KMS-11 (cell line): Measurements from ENCODE around the gene RASSF5.

ENCODE experiments used
- H2AFZ ChIP-seq: fragments of 200-600 bp; sonication (generic); 2 replicates; pipeline ENCODE4 v1.6.1; 2016; ENCODE audit warnings: antibody characterized with exemption, mixed run types, low read depth
- H3K27ac ChIP-seq: fragments of 200-600 bp; sonication (generic); 2 replicates; pipeline ENCODE4 v1.6.1; 2016; ENCODE audit warnings: mild to moderate bottlenecking, mixed run types
- H3K27me3 ChIP-seq: fragments of 200-600 bp; sonication (generic); 2 replicates; pipeline ENCODE4 v1.6.1; 2017; ENCODE audit warnings: mild to moderate bottlenecking, low read depth, mixed run types, moderate library complexity; ENCODE audit not compliant: insufficient read depth
- H3K36me3 ChIP-seq: fragments of 200-600 bp; sonication (generic); 2 replicates; pipeline ENCODE4 v1.6.1; 2017; ENCODE audit warnings: mild to moderate bottlenecking, mixed run types; ENCODE audit not compliant: insufficient read depth
- H3K4me1 ChIP-seq: fragments of 200-600 bp; sonication (generic); 2 replicates; pipeline ENCODE4 v1.6.1; 2016; ENCODE audit warnings: mild to moderate bottlenecking, low read depth, mixed run types; ENCODE audit not compliant: poor library complexity, severe bottlenecking
- H3K4me2 ChIP-seq: fragments of 200-600 bp; sonication (generic); 2 replicates; pipeline ENCODE4 v1.7.0; 2016; ENCODE audit warnings: mild to moderate bottlenecking, mixed run types
- H3K4me3 ChIP-seq: fragments of 200-600 bp; sonication (generic); IDR thresholded peaks from 2 replicates; pipeline ENCODE4 v1.6.1; 2017; ENCODE audit warnings: low read depth, low read length, mixed read lengths; ENCODE audit not compliant: insufficient read depth
- H3K79me2 ChIP-seq: fragments of 200-600 bp; sonication (generic); 2 replicates; pipeline ENCODE4 v1.6.1; 2016; ENCODE audit warnings: low read depth, mixed run types; ENCODE audit not compliant: insufficient read depth
- H3K9ac ChIP-seq: fragments of 200-600 bp; sonication (generic); 2 replicates; pipeline ENCODE4 v1.6.1; 2016; ENCODE audit warnings: mild to moderate bottlenecking, mixed run types
- H4K20me1 ChIP-seq: fragments of 200-600 bp; sonication (generic); 2 replicates; pipeline ENCODE4 v1.6.1; 2016; ENCODE audit warnings: mild to moderate bottlenecking, mixed run types; ENCODE audit not compliant: insufficient read depth
- CTCF ChIP-seq: fragments of 200-600 bp; sonication (generic); conservative IDR thresholded peaks from 2 replicates; pipeline ENCODE4 v1.6.1; 2017; ENCODE audit warnings: low read depth, mild to moderate bottlenecking, antibody characterized with exemption, low read length, moderate library complexity, mixed read lengths

RASSF5 gene

GRCh38 chr1:206551986-206552326, 44.6 kb downstream of the RASSF5 start:
- Histone ChIP-seq H4K20me1 (no peaks in the 10 kb centered on the region), H3K4me3 (no peak overlapping the region), H2AFZ (no peak overlapping the region), H3K9ac (no peak overlapping the region), H3K4me1 (peaks cover 35% of the 10 kb centered on the region), H3K27me3 (no peaks in the 10 kb centered on the region), H3K36me3 (no peaks in the 10 kb centered on the region), H3K79me2 (peaks cover 2% of the 10 kb centered on the region; the same call in 1 of the 2 replicates), H3K27ac (no peak overlapping the region), H3K4me2 (no peak overlapping the region)
- no peak for TF ChIP-seq CTCF

DNA sequence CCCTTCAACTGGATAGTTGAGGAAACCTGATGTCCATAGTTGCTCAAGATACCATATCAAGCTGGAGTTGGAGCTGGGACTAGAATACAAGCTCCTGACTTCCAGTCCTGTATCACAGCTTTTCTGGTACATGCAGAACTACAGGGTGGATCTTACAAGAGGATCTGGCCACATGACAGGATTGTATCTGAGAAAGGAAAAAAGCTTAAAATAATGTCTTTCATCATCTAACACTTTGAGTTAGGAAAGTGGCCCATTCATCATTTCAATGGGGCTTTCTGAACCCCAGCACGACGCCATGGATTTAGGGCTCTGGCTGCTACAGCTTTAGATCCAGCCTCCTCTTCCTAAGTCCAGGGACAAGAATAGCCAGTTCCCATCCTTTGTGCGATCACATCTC, 46.9 kb downstream of the RASSF5 start:
- H2AFZ ChIP-seq, result no peak overlapping the region
- no peak overlapping the region for H3K27ac ChIP-seq
- peaks cover 35% of the 10 kb centered on the region for H3K4me1 ChIP-seq
- no peaks in the 10 kb centered on the region for H4K20me1 ChIP-seq
- H3K27me3 ChIP-seq, result no peaks in the 10 kb centered on the region
- peaks cover 25% of the 10 kb centered on the region for H3K79me2 ChIP-seq
- no peak for TF ChIP-seq CTCF
- no peak overlapping the region for H3K4me2 ChIP-seq
- H3K9ac ChIP-seq, result no peak overlapping the region
- H3K36me3 ChIP-seq, result no peaks in the 10 kb centered on the region
- no peak overlapping the region for H3K4me3 ChIP-seq

GRCh38 chr1:206554701-206555472, 47.6 kb downstream of the RASSF5 start:
- H3K4me1 ChIP-seq, result peaks cover 40% of the 10 kb centered on the region
- H3K4me2 ChIP-seq, result peak overlapping the region; percentile 98
- H2AFZ ChIP-seq, result peak overlapping the region; percentile 72
- H3K27me3 ChIP-seq, result no peaks in the 10 kb centered on the region
- H3K36me3 ChIP-seq, result no peaks in the 10 kb centered on the region
- no peaks in the 10 kb centered on the region for H4K20me1 ChIP-seq
- TF ChIP-seq CTCF, result no peak
- H3K27ac ChIP-seq, result peak overlapping the region; percentile 81
- peaks cover 31% of the 10 kb centered on the region for H3K79me2 ChIP-seq
- peak overlapping the region; percentile 33; the same call in 1 of the 2 replicates for H3K9ac ChIP-seq
- H3K4me3 ChIP-seq, result no peak overlapping the region

GRCh38 chr1:206555473-206555935, 48.2 kb downstream of the RASSF5 start:
- Histone ChIP-seq H3K79me2 (peaks cover 38% of the 10 kb centered on the region), H3K36me3 (no peaks in the 10 kb centered on the region), H3K4me1 (peaks cover 47% of the 10 kb centered on the region), H3K27ac (peak overlapping the region; percentile 81), H3K27me3 (no peaks in the 10 kb centered on the region), H3K4me3 (no peak overlapping the region), H4K20me1 (no peaks in the 10 kb centered on the region), H2AFZ (peak overlapping the region; percentile 72), H3K9ac (peak overlapping the region; percentile 33; the same call in 1 of the 2 replicates), H3K4me2 (peak overlapping the region; percentile 98)
- TF ChIP-seq CTCF, result no peak
